Stimulated activated CD8-positive, alpha-beta memory T cell treated with anti-CD3 and anti-CD28 coated beads, Interleukin-7, amount 100 ng/mL, for 48 hours (primary cell): ENCODE measurements around the gene NOP53.
"Not testable (repeated sequence)": the region's sequence is repeated elsewhere in the genome, so short reads cannot be mapped to it uniquely, and the experiment has no call there.

Source experiments
- DNase-seq, 2 donors: peaks; one replicate each; pipeline ENCODE4 v3.0.0-alpha.2; 2020; ENCODE audit warnings: low read depth in 1 of 2; ENCODE audit errors: extremely low read depth in 1 of 2

NOP53 gene

GRCh38 chr19:47716270-47716937 lies 28.9 kb upstream of the NOP53 start:
- DNase-seq = no peak

- not testable (repeated sequence) for DNase-seq
Observed at GRCh38 chr19:47718415-47719046, 26.8 kb upstream of the NOP53 start.

GRCh38 chr19:47719047-47719859 lies 26.1 kb upstream of the NOP53 start:
- no peak for DNase-seq

- no peak for DNase-seq
Observed at GRCh38 chr19:47720669-47721422, 24.5 kb upstream of the NOP53 start.

DNA sequence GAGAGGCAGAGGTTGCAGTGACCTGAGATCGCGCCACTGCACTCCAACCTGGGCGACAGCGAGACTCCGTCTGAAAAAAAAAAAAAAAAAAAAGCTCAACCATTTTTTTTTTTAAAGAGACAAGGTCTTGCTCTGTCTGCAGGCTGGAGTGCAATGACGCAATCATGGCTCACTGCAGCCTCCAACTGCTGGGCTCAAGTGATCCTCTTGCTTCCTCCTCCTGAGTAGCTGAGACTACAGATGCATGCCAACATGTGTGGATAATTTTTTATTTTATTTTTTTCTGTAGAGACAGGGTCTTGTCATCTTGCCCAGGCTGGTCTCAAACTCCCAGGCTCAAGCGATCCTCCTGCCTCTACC lies 21.8 kb upstream of the NOP53 start:
- DNase-seq = peak in 1 of 2 donors; percentile 28

GRCh38 chr19:47725759-47726401 lies 19.5 kb upstream of the NOP53 start:
- DNase-seq = no peak

- no peak for DNase-seq
Observed at GRCh38 chr19:47726467-47726866, 18.9 kb upstream of the NOP53 start.

GRCh38 chr19:47728295-47728694 lies 17.1 kb upstream of the NOP53 start:
- DNase-seq = not testable (repeated sequence)

DNA sequence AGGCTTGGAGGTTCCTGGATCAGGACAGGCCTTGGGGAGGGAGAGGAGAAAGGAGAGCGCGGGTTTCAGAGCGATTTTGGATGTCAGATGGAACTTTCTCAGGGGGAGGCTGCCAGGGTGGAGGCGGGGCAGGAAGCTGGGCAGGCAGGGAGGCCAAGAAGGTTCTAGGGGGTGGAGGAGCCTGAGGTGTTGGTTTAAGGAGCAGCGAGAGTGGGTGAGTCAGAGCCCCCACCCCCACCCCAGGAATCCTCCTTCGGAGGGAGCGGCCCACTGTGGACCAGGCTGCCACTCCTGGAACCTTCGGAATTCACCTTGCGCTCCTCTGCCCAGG lies 15.9 kb upstream of the NOP53 start:
- DNase-seq = peak in 1 of 2 donors; percentile 20

- peak in 1 of 2 donors; percentile 60 for DNase-seq
Observed at GRCh38 chr19:47729799-47730520, 15.4 kb upstream of the NOP53 start.

GRCh38 chr19:47730521-47730889 lies 14.8 kb upstream of the NOP53 start:
- DNase-seq = no peak

GRCh38 chr19:47730910-47731309 lies 14.4 kb upstream of the NOP53 start:
- DNase-seq = no peak

DNA sequence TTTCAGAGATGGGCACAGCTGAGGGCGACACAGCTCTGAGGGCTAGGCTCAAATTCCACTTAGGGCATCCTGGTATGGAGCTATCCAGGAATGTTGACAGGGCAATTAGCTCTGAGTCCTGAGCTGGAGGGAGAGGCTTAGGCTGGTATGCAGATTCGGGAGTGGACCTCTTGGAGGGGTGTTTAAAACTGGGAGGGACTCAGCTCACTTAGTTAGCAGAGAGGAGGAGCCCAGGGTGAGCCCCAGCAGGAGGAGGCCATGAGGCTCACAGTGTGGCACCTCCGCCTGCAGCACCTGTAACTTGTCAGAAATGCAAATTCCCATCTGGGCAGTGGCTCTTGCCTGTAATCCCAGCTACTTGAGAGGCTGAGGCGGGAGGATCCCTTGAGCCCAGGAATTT lies 10.2 kb upstream of the NOP53 start:
- no peak for DNase-seq

DNA sequence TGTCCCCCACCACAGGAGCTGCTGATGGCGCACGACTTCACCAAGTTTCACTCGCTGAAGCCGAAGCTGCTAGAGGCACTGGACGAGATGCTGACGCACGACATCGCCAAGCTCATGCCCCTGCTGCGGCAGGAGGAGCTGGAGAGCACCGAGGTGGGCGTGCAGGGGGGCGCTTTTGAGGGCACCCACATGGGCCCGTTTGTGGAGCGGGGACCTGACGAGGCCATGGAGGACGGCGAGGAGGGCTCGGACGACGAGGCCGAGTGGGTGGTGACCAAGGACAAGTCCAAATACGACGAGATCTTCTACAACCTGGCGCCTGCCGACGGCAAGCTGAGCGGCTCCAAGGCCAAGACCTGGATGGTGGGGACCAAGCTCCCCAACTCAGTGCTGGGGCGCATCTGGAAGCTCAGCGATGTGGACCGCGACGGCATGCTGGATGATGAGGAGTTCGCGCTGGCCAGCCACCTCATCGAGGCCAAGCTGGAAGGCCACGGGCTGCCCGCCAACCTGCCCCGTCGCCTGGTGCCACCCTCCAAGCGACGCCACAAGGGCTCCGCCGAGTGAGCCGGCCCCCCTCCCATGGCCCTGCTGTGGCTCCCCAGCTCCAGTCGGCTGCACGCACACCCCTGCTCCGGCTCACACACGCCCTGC lies 4.4 kb upstream of the NOP53 start:
- DNase-seq = no peak

- DNase-seq = no peak
Observed at GRCh38 chr19:47741544-47742140, 3.7 kb upstream of the NOP53 start.

- DNase-seq = no peak
Observed at GRCh38 chr19:47742634-47743033, 2.7 kb upstream of the NOP53 start.

- DNase-seq = not testable (repeated sequence)
Observed at GRCh38 chr19:47746129-47746528, 783 bp downstream of the NOP53 start.

GRCh38 chr19:47749326-47749725 lies 4.0 kb downstream of the NOP53 start:
- no peak for DNase-seq

DNA sequence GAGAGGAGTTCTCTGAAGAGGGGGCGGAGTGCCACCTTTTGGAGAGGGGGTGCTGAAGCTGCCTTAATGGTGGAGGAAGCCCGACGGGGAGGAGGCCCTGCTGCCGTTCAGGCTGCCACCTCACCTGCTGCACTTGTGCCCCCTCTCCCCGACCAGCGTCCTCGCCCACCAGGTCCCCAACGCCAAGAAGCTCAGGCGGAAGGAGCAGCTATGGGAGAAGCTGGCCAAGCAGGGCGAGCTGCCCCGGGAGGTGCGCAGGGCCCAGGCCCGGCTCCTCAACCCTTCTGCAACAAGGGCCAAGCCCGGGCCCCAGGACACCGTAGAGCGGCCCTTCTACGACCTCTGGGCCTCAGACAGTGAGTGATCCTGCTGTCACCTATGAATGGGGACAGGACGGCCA lies 5.4 kb downstream of the NOP53 start:
- no peak for DNase-seq
